ENCODE measurements around the gene KLHDC7B.
"Not testable (repeated sequence)": the region's sequence is repeated elsewhere in the genome, so short reads cannot be mapped to it uniquely, and the experiment has no call there.

Gene KLHDC7B

GRCh38 chr22:50517495-50518260, 28.0 kb upstream of the KLHDC7B start:
- DNase-seq: no peak

- no peak for DNase-seq
Observed at GRCh38 chr22:50518606-50519005, 27.1 kb upstream of the KLHDC7B start.

- no peak for DNase-seq
Observed at GRCh38 chr22:50519151-50519550, 26.5 kb upstream of the KLHDC7B start.

DNA sequence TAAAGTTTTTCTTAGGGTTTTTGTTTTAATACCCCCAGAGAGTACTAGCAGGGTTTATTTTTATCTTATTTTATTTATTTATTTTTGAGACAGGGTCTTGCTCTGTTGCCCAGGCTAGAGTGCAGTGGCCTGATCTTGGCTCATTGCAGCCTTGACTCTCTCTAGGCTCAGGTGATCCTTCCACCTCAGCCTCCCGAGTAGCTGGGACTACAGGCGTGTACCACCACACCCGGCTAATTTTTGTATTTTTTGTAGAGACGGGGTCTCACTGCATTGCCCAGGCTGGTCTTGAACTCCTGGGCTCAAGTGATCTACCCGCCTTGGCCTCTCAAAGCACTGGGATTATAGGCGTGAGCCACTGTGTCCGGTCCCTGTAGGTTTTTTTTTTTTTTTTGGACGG, 25.5 kb upstream of the KLHDC7B start:
- DNase-seq: not testable (repeated sequence)

DNA sequence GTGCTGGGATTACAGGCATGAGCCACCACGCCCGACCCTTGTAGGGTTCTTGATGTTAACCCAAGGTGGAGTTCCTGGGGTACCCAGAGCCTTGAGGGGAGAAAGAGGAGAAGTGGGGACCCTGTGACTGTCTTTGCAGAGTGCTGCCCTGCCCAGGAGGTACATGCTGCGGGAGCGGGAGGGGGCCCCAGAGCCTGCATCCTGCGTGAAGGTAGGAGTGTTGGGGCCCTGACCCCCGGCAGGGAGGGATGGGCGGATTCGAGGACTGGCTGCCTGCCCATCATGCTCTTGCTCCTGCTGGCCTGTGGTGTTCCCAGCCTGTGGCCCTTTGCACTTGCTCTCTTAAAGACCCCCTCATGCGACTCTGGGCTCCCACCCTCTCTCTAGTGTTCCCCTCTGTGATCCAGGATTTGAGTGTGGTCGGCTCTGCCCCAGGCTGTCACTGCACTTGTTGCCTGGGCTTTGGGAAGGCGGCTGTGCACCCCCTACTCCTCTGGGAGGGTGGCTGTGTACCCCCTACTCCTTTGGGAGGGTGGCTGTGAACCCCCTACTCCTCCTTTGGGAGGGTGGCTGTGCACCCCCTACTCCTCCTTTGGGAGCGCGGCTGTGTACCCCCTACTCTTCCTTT, 24.8 kb upstream of the KLHDC7B start:
- DNase-seq: no peak

- no peak for DNase-seq
Observed at GRCh38 chr22:50521710-50522109, 24.0 kb upstream of the KLHDC7B start.

- DNase-seq: peak in 1 of 4 experiments; percentile 28
Observed at GRCh38 chr22:50522208-50522805, 23.4 kb upstream of the KLHDC7B start.

- DNase-seq: peak in 3 of 4 experiments; percentile 19 to 39 (median 28)
Observed at GRCh38 chr22:50522806-50523438, 22.8 kb upstream of the KLHDC7B start.

DNA sequence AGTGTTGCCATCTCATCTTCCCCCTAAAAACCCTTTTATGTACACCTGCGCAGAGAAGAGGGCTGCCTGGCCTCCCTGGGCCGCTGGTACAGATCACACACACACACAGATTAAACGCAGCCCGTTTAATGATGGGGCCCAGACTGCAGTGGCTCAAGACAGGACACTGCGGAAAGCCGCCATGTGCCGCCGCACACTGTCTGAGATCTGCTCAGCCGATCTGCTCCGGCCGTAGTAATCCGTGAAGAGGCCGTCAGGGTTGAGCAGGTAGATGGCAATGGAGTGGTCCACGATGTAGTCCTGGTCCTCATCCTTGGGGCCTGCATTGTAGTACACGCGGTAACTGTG, 22.3 kb upstream of the KLHDC7B start:
- peak in 1 of 4 experiments; percentile 14 for DNase-seq

DNA sequence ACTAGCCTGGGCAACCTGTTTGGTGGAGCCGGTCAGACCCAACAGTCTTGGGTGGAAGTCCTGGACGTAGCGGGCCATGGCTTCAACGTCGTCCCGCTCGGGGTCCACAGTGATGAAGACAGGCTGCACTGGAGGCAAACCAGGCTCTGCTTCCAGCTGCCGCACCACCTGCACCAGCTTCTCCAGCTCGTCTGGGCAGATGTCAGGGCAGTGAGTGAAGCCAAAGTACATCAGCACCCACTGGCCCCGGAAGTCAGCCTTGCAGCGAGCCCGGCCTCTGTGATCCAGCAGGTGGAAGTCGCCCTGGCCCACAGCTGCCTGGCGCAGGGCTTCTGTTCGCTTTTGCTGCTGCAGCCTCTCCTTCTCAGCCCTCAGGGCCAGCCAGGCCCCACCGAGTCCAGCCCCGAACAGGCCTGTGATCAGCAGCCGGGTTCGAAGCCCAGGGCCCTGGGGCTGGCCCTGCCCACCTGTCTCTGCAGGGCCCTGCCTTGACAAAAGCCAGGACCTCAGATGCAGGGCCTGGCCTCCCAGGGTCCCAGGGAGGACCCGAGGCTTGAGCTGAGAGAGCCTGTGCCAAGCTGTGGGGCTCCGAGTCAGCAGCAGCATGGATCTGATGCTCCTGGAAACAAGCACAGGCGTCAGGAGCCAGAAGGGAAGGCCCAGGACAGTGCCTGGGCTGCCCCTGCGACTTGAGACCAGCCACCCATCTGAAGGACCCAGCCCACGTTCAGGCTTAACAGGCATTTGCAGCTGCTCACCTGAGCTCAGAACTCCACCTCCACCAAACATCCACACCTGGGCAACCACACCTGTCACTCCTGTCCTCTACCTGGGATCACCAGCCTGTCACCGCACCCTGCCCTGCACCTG, 21.7 kb upstream of the KLHDC7B start:
- peak in 1 of 4 experiments; percentile 38 for DNase-seq

DNA sequence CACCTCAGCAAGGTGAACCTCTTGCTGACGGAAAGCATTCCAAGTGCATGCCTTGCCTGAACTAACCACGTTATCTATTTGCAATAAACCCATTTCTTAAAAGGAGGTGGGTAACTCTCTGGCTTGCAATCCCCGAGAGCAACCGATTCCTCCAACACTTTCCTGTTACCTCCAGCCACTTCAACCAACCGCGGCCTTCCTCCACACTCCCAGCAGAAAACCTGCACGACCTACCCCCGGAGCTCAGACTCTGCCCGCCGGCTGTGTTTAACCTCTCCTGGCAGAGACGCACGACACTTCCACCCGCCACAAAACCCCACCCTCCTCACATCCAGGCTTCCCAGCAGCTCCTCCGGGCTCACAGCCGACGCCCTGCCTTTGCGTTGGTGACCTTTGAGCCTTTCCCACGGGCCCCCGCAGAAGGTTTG, 21.0 kb upstream of the KLHDC7B start:
- no peak for DNase-seq

DNA sequence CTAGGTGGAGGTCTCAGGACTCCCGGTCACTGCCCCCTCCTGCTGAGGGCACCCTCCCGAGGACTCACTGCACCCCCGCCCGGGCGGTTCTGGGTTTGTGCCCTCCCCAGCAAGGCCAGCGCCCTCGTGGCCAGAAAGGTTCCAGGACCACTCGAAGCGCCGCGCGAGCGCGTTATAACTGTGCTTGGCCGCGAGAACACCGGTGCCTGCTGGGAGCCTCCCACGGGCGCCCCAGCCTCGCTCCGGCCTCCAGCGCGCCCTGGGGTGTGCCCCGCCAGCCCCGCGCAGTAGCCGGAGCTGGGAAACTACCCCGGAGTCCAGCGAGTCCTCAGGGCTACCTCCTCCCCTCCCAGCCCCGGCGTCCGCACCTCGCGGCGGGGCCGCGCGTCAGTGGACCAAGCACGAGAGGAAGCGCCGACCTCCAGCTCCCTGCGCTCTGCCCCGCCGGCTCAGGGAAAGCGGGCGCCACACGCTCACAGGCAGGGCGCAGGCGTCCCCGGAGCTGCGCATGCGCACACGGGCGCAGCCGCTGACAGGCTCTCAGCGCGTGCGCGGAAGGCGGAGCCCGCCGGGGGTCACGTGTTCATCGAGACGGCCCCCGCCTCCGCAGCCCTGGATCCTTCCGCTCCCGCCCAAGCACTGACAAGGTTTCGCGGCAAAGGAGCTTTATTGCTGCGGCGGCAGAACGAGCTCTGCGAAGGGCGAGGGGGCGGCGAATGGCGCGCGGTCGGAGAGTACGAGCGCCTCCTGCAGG, 20.4 kb upstream of the KLHDC7B start, which contains the start of gene SCO2:
TSS of gene SCO2 (minus strand) at position 495 of the 754 bp plus-strand sequence. CDS start 1,187 bp downstream, outside the sequence.
- DNase-seq: peak; percentile 98 to 100 (median 99)

DNA sequence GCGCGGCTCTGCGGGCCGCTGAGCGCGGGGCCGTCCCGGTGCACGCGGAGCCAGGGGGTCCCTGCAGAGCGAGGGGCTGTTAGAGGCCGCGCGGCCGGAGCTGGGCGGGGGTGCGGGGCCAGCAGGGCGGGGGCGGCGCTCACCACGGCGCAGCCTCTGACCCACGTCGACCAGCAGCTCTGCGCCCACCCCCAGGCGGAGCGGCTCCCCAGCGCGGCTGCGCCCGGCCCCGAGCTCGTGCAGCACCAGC, 19.9 kb upstream of the KLHDC7B start:
- DNase-seq: no peak

DNA sequence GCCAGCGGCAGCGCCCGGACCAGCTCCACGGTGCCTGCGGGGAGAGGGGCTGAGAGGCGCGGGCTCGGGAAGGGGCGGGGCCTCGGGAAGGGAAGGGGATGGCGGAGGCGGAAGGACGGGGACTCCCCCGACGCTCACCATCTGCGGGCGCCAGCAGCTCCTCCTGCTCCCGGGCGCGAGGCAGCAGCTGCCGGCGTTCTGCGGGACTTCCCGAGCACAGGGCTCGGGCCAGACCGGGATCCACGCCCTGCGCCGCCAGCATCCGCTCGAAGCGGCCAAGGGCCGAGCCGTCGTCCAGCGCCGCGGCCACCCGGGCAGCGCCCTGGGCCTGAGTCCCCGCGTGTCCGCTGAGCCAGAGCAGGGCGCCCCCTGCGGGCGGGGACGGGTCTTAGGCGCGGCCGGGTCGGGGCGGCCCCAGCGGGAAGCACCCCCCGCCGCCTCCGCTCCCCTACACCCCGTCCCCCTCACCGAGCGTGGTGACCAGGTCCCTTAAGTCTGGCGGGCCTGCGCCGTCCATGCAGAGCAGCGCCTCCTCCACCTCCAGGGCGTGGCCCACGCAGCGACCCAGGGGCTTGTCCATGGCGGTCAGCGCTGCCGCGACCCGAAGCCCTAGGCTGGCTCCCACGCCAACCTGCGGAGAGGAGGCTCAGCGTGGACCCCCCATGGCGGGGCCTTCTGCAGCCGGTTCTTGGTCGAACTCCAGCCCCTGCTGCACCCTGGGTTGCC, 19.4 kb upstream of the KLHDC7B start:
- peak; percentile 88 to 93 (median 90) for DNase-seq

DNA sequence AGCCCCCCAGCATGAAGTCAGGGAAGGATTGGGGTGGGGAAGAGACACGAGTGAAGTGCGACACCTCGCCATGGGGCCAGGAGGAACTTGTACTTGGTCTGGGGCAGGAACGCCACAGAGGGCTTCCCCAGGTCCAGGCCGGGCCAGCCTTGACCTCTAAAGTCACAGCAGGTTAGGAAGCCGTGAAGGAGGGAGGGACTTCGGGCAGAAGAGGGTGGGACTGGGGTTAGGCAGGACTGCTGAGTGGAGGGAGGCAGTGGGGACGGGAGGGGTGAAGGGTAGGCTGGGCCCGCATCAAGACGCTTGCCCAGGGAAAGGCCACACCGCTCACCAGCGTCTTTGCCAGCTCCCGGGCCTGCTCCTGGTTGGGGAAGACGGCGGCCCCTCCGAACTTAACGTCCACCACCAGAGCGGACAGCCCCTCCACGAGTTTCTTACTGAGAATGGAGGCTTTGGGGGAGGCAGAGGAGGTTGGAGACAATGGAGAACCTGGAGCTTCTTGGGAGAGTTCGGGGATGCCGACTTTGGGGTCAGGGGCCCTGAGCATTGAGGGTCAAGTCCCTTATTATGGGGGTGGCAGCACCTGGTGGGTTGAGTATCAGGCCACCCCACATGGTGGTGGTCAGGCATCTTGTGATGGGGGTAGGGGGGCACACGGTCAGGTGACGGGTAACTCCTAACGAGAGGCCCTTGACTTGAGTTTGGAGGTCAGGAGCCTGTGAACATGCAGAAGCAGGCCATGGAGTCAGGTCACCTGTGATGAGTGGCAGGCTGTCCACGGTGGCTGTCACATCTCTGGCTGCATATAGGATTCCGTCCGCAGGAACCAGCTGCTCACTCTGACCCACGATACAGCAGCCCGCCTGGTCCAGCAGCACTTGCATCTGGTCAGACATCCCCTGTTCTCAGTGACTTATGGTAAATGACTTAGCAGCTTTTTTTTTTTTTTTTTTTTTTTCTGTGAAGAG, 18.6 kb upstream of the KLHDC7B start:
- peak; percentile 72 to 89 (median 82) for DNase-seq

- DNase-seq: peak in 2 of 4 experiments; percentile 13 to 33
Observed at GRCh38 chr22:50527921-50528681, 17.6 kb upstream of the KLHDC7B start.

GRCh38 chr22:50528682-50529415, 16.9 kb upstream of the KLHDC7B start:
- DNase-seq: peak in 2 of 4 experiments; percentile 12 to 34

- DNase-seq: no peak
Observed at GRCh38 chr22:50529416-50529896, 16.2 kb upstream of the KLHDC7B start.
